Measurements from ENCODE around the gene SMYD3.

DNA sequence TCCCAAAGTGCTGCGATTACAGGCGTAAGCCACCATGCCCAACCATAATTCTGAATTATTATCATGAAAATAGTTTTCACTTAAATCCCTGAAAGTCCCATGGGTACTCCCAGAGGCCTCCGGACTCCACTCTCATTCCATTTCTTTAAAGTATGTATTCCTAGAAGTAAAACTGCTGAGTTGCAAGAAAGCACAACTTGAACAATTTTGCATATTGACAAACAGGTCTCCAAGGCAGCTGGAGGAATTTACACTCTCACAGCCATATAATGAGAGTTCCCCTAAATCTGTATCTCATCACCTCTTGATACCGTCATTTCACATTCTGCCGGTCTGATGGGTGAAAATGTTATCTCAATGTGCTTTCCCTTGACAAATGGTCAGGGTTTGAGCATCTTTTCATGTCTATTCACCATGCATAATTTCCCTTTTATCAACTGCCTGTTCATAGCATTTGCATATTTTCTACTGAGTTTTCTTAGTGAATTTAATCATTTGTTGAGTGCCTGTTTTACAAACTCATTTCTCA, 129.4 kb downstream of the SMYD3 start:
- TF ChIP-seq, protein P1, sequence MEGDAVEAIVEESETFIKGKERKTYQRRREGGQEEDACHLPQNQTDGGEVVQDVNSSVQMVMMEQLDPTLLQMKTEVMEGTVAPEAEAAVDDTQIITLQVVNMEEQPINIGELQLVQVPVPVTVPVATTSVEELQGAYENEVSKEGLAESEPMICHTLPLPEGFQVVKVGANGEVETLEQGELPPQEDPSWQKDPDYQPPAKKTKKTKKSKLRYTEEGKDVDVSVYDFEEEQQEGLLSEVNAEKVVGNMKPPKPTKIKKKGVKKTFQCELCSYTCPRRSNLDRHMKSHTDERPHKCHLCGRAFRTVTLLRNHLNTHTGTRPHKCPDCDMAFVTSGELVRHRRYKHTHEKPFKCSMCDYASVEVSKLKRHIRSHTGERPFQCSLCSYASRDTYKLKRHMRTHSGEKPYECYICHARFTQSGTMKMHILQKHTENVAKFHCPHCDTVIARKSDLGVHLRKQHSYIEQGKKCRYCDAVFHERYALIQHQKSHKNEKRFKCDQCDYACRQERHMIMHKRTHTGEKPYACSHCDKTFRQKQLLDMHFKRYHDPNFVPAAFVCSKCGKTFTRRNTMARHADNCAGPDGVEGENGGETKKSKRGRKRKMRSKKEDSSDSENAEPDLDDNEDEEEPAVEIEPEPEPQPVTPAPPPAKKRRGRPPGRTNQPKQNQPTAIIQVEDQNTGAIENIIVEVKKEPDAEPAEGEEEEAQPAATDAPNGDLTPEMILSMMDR (conservative IDR thresholded peaks at IDR 0.05; ENCODE audit: low read depth, low read length), result no peak
- TF ChIP-seq SMC3 (IDR thresholded peaks at IDR 0.05; ENCODE audit: low read depth, low read length) (no peak), BHLHE40 (IDR thresholded peaks at IDR 0.05; ENCODE audit: low read depth, low read length) (no peak), RFX5 (IDR thresholded peaks at IDR 0.05; ENCODE audit: low read depth, low read length) (no peak), POLR2A (IDR thresholded peaks at IDR 0.05; ENCODE audit: low read depth, low read length) (no peak), CEBPB (IDR thresholded peaks at IDR 0.05; ENCODE audit: low read depth, low read length) (no peak), MAFK (IDR thresholded peaks at IDR 0.05; ENCODE audit: low read depth, low read length) (peak; percentile 65)
